ENCODE measurements around the gene ENGASE.

Gene ENGASE

DNA sequence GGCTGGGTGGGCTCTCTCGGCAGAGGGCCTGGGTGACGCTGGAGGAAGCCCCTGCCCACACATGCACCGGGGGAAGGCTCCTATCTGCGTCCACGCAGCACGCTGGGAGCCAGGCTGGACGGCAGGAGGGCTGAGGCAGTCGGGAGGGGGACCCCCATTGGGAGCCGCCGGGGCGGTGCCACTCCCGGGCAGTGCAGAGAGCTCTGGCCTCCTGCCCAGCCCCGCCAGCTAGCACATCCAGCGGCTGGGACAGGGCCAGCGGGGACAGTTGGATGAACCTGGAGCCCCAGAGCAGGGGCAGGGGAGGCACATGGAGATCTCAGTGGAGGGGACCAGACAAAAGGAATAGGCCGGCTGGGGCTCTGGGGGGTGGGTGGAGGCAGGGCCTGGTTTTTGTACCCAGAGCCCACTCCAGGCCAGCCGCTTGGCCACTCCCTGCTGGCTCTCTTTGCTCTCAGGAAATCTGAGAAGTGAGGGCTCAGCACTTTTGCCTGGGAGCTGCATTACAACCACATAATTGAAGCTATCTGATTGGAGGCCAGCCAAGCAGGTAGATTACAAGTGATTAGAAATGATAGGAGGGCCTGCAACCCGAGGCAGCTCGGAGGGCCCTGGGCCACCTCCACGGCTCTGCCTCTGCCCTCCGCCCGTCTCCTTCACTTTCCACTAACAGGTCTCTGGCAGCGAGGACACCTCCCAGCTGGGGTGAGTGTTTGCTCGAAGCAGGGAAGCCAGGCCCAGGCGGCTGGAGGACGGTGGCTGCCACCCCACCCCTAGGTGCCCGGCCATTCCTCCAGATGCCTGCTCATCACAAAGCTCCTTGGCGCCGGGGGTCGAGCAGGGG is 40.1 kb downstream of the ENGASE start:
- DNase-seq (ENCODE audit: low spot score), result peak; percentile 78

- DNase-seq (ENCODE audit: low spot score), result no peak
Measured at GRCh38 chr17:79115487-79115886, 40.9 kb downstream of the ENGASE start.

DNA sequence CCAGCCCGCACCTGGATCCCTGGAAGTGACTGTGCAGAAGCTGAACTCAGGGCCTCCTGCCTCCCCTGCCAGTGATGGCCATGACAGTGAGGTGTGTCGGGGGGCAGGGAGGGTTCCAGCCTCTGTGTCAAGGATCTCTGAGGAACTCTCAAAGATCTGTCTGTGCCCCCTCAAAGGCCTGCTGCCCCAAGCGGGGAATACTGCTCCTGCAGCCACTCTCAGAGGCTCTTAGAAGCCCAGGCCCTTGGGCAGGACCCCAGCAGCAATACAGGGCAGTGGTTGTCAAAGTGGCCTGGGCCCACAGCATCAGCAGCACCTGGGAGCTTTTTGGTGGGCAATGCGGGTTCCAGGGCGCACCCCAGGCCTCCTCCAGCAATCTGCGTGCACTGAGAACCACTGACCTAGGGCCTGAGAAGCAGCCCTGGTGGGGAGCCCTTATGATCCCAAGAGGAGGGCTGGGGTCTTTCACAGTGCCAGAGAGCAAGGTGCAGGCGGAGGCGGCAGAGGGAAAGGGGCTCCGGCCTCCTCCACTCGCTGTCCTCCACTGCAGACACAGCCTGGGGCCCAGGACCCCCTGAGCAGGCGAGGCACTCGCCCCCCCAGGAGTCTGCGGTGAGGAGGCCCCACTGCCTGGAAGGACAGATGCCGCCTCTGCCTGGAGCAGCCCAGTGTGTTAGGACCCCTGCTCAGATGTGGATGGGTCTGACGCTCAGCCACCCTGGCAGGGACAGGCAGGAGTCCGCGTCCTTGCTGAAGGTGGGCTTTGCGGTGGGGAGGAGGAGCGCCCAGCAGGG is 42.1 kb downstream of the ENGASE start:
- no peak for DNase-seq (ENCODE audit: low spot score)

DNA sequence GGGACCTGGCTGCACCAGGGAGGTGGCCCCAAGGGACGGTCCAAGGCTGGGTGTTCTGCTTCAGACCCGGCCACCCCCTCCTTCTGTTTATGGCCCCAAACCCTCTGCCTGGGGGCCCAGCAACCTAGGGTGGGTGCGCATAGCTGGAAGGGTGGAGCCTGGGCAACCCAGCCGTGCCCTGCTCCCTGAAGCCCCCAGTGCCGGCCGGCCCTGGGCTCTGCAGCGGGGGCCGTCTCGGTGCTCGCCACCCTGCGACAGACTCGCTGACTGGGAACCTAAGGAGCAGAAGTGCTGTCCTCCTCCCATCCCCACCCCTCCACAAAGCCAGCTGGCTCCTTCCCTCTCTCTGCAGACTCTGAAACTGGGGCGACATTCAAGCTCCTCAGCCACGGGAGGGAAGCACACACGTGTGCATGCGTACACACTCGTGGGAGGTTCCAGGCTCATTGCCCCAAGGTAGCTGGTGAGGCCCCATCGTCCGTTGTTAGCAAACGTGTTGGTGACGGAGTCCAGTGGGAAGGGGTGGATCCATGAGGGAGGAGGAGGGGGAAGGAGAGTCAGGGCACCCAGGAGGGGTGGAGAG is 43.4 kb downstream of the ENGASE start:
- DNase-seq (ENCODE audit: low spot score), result no peak

GRCh38 chr17:79118924-79119323 is 44.3 kb downstream of the ENGASE start:
- no peak for DNase-seq (ENCODE audit: low spot score)

GRCh38 chr17:79120259-79120658 is 45.6 kb downstream of the ENGASE start:
- DNase-seq (ENCODE audit: low spot score), result no peak

GRCh38 chr17:79123988-79124387 is 49.4 kb downstream of the ENGASE start:
- DNase-seq (ENCODE audit: low spot score), result no peak

DNA sequence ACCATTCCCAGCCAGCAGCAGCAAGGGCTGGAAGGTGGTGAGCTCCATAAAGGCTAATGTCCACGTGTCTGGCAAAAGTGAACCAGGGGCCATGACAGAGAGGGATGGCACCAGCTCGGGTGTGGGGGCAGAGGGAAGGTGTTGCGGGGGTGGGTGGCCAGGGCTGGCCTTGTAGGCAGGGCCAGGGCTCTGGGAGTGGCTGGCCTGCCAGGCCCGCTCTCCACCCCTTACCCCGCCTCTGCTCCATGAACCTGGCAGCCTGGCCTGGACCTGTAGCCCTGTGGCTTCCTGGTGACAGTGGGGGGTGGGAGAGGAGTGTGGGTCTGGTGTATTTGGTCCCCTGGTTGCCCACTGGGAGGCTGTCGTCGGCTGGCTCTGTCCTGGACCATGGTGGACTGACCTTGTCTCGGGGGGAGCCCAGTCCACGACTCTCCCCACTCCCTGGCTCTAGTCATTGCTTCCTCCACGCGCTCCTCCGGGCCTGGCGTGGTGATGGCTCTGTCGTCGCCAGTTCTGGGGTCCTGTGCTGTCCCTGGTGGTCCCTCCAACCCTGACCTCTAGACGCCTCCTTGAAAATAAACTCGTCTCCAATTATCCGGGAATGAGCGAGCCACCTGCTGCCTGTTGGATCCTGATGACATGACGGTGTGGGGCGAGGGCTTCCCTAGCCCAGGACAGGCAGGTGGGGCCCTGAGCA is 50.0 kb downstream of the ENGASE start:
- DNase-seq (ENCODE audit: low spot score), result no peak

DNA sequence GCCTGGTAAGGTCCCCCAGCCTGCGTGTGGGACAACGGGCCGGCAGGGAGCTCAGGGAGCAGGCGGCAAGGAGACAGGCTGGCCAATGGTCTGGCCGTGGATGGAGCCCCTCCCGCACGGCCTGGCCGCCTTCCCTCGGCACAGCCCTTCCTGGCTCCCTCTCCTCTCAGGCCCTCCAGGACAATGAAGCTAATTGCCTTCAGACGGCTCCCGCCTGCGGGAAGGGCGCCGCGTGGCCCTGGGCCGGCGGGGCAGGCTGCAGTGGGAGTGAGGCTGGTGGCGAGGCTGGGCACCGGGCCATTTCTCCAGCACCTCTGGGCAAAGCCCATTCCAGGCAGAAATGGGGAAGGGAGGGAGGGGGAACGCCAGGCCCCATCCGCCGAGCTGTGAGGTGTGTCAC is 50.9 kb downstream of the ENGASE start:
- no peak for DNase-seq (ENCODE audit: low spot score)

GRCh38 chr17:79126139-79126538 is 51.5 kb downstream of the ENGASE start:
- DNase-seq (ENCODE audit: low spot score), result peak; percentile 80

- DNase-seq (ENCODE audit: low spot score), result no peak
Measured at GRCh38 chr17:79127534-79128135, 53.0 kb downstream of the ENGASE start.

GRCh38 chr17:79129523-79129922 is 54.9 kb downstream of the ENGASE start:
- DNase-seq (ENCODE audit: low spot score), result no peak

GRCh38 chr17:79130536-79131273 is 56.1 kb downstream of the ENGASE start:
- DNase-seq (ENCODE audit: low spot score), result no peak

GRCh38 chr17:79131274-79131635 is 56.6 kb downstream of the ENGASE start:
- DNase-seq (ENCODE audit: low spot score), result no peak

DNA sequence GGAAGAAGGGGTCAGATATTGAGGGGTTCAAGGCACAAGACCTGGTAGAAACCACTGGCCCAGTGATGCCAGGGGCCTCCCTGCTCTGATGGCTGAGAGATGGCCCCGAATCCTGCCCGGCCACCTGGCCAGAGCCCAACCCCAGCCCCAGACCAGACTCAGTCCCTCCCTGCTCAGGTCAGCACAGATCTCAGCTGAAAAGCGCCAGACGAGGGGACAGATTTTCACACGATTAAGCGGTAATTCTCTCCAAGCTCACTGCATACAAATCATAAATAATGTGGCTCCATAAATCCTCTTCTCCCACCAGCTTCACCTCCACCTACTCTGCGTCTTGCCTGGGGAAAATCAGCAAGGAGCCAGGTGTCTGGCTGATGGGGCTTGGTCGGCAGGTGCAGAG is 57.1 kb downstream of the ENGASE start:
- DNase-seq (ENCODE audit: low spot score), result no peak

GRCh38 chr17:79132271-79133064 is 57.8 kb downstream of the ENGASE start:
- DNase-seq (ENCODE audit: low spot score), result no peak

DNA sequence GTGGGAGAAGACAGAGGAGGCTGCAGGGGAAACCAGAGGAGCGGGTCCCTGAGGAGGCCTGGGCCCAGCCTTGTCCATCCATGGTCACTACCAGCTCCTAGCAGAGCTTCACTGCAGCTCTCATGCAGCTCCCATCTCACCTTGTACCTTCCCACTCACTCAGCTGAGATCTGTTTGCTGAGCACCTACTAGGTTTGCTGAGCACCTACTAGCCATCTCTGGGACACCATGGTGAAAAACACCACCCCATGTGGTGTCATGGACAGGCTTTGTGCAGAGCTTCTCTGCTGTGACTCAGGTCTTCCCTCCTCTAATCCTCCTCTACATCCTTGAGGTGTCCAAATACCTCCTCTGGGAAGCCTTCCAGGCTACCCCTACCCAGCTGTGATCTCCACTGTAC is 58.6 kb downstream of the ENGASE start:
- DNase-seq (ENCODE audit: low spot score), result no peak

- no peak for DNase-seq (ENCODE audit: low spot score)
Measured at GRCh38 chr17:79133985-79134384, 59.4 kb downstream of the ENGASE start.

DNA sequence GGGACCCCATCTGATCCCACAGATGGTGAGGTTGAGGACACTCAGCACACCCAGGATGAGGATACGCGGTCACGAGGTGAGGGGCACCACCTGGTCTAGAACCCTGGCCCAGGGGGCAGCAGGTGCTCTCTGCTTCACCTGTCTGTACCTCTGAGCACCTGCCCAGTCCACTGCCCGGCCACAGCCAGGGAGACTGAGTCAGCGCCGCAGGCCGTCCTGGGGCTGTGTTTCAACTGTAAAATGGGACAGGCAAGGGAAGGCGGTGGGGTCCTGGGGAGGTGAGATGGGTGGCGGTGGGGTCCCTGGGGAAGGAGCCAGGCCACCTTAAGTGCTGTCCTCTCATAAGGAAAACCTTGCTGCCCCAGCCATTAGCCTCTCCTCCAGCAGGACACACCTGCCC is 60.4 kb downstream of the ENGASE start:
- DNase-seq (ENCODE audit: low spot score), result no peak

DNA sequence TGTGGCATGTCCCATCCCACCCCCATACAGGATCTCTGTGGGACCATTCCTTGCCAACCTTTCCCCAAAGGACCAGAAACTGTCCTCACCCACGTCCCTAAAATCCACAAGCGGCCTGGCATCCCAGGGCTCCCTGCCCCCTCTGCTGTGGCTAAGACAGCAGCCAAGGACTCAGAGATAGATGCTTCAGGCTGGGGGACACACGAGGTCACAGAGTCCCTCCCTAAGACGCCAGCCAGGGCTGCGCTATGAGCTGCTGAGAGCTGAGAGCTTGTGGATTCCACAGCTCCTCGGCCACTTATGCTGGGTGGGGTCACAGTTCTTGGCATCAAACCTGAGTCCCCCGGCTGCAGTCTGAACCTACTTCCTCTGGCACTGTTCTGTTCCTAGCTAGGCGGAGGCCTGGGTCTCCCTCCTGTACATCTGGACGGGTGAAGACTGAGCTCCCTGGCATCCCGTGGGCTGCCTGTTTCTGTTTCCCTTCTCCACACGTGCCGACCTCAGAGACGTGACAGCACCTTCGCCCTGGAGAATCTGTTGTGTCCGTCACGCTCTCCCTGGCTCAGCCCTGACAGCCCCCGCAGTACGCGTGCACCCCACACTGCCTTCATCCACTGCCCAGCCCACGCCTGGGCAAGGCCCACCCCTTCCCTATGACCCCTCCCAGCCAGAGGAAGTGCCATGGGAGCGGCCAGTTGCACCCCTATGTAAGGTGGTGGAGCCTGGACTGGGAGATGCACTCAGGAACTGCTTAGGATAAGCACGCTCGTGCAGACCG is 61.2 kb downstream of the ENGASE start:
- DNase-seq (ENCODE audit: low spot score), result no peak

Data from iPS-NIHi11 (cell line).